Measurements from ENCODE around the gene TBX15.

TBX15 gene

DNA sequence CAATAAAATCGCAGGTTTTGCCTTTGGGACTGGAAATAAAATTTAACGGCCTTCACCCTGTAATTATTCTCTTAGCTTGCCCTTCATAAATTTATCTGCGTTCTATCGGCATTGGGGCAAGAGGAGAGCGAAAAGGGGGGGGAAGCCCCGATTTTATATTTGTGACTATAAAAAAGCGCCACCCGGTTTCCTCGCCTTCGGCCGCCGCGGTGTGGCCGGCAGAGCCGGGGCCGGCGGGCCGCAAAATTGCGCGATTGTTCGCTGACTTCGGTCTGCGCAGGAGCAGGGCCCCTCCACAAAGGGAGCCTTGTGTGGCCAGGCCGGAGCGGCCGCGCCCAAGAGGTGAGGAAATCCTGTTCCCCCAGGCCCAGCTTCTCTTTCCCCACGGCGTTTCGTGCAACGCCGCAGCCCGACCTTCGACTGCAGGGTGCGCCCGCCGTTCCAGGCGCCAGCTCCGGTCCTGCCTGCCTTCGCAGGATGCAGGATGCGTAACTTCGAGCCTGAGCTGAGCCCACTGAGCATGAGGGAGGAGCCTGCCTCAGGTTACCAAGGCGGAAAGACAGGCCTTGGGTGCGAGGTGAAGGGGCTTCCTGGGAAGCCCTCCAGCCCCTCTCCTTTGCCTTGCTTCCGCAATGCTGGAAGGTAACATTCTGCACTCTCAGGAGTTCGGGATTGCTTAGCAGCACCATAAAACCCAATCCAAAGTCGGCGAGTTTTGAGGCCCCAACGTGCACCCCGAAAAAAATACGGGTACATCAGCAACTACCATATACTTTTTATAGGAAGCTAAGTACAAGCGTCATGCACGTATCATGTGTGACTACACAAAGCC lies 4.9 kb upstream of the TBX15 start:
- no peak overlapping the region for H3K9ac ChIP-seq (ENCODE audit: low read depth, low read length)
- peaks cover 8% of the 10 kb centered on the region for H3K27me3 ChIP-seq (ENCODE audit: insufficient read depth, low read length, poor library complexity)
- no peak overlapping the region for H3K4me3 ChIP-seq (ENCODE audit: low read depth in 1 of 2, low read length in 2 of 2)
- no peaks in the 10 kb centered on the region for H3K36me3 ChIP-seq (ENCODE audit: insufficient read depth, low read length)
- TF ChIP-seq EZH2 (IDR thresholded peaks at IDR 0.05; ENCODE audit: borderline replicate concordance, low read depth, low read length, severe bottlenecking), result no peak
- TF ChIP-seq, protein P1, sequence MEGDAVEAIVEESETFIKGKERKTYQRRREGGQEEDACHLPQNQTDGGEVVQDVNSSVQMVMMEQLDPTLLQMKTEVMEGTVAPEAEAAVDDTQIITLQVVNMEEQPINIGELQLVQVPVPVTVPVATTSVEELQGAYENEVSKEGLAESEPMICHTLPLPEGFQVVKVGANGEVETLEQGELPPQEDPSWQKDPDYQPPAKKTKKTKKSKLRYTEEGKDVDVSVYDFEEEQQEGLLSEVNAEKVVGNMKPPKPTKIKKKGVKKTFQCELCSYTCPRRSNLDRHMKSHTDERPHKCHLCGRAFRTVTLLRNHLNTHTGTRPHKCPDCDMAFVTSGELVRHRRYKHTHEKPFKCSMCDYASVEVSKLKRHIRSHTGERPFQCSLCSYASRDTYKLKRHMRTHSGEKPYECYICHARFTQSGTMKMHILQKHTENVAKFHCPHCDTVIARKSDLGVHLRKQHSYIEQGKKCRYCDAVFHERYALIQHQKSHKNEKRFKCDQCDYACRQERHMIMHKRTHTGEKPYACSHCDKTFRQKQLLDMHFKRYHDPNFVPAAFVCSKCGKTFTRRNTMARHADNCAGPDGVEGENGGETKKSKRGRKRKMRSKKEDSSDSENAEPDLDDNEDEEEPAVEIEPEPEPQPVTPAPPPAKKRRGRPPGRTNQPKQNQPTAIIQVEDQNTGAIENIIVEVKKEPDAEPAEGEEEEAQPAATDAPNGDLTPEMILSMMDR (IDR thresholded peaks at IDR 0.05; ENCODE audit: borderline replicate concordance, extremely low read depth, low read length, poor library complexity, severe bottlenecking), result no peak
- H3K4me2 ChIP-seq (ENCODE audit: insufficient read depth, low read length), result no peak overlapping the region
- no peaks in the 10 kb centered on the region for H4K20me1 ChIP-seq (ENCODE audit: insufficient read depth, low read length)
- ATAC-seq (ENCODE audit: insufficient read depth, low read depth) (no peak), DNase-seq (no peak)
- H2AFZ ChIP-seq (ENCODE audit: low read depth, low read length), result no peak overlapping the region
- H3K9me3 ChIP-seq (ENCODE audit: insufficient read depth, low read length, severe bottlenecking), result no peaks in the 10 kb centered on the region
- H3K79me2 ChIP-seq (ENCODE audit: insufficient read depth, low read length), result no peaks in the 10 kb centered on the region
- H3K4me1 ChIP-seq (ENCODE audit: insufficient read depth, low read length), result no peaks in the 10 kb centered on the region
- no peak overlapping the region for H3K27ac ChIP-seq (ENCODE audit: low read length)

DNA sequence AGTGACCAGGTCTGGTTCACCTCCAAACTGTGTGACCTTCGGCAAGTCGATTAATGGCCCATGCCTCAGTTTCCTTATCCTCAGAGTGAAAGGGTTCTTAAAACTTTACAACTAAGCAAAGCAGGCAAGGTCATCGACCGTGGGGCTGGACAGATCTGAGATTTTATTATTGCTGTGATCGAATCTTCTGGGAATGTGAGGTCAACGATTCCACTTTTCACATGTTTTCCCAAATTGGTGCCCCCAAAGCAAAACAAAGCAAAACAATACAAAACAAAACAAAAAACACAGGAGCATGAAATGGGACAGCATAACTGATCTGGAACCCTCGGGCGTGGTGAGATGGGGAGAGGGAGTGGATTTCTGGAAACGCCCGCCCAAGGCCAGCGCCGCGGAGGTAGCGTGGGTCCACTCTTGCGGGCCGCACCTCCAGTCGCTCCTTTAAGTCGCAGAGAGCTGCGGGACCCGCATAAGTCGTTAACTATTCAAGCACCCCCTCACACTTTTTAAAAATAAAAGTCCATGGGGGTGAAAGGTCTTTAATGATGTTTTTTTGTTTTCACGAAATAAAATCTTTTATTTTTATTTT lies 4.2 kb upstream of the TBX15 start:
- Histone ChIP-seq H2AFZ (ENCODE audit: low read depth, low read length) (no peak overlapping the region), H3K9ac (ENCODE audit: low read depth, low read length) (no peak overlapping the region), H4K20me1 (ENCODE audit: insufficient read depth, low read length) (no peaks in the 10 kb centered on the region), H3K4me1 (ENCODE audit: insufficient read depth, low read length) (no peaks in the 10 kb centered on the region), H3K9me3 (ENCODE audit: insufficient read depth, low read length, severe bottlenecking) (no peaks in the 10 kb centered on the region), H3K4me3 (ENCODE audit: low read depth in 1 of 2, low read length in 2 of 2) (no peak overlapping the region), H3K4me2 (ENCODE audit: insufficient read depth, low read length) (no peak overlapping the region), H3K79me2 (ENCODE audit: insufficient read depth, low read length) (no peaks in the 10 kb centered on the region), H3K27me3 (ENCODE audit: insufficient read depth, low read length, poor library complexity) (peaks cover 8% of the 10 kb centered on the region), H3K36me3 (ENCODE audit: insufficient read depth, low read length) (no peaks in the 10 kb centered on the region), H3K27ac (ENCODE audit: low read length) (no peak overlapping the region)
- ATAC-seq (ENCODE audit: insufficient read depth, low read depth) (no peak), DNase-seq (no peak)
- no peak for TF ChIP-seq EZH2 (IDR thresholded peaks at IDR 0.05; ENCODE audit: borderline replicate concordance, low read depth, low read length, severe bottlenecking)
- TF ChIP-seq, protein P1 (IDR thresholded peaks at IDR 0.05; ENCODE audit: borderline replicate concordance, extremely low read depth, low read length, poor library complexity, severe bottlenecking), result no peak

DNA sequence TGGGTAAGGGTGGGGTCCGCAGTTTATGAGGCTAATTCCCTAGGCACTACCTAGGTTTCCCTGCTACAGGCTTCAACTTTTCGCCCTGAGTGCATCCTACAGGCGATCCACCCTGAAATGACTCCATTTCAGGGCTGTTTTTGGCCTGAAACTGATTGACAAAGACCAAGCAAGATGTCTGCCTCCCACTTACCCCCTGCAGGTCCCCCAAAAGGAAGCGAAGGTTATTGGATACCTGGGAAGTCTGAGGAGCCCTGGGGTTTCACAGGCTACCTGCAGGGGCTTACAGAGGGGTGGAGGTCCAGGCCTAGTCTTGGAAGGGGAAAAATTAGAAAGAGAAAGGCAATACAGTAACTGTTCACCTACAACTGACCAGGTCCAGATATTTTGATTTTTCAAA lies 3.3 kb upstream of the TBX15 start:
- no peak overlapping the region for H3K9ac ChIP-seq (ENCODE audit: low read depth, low read length)
- no peaks in the 10 kb centered on the region for H4K20me1 ChIP-seq (ENCODE audit: insufficient read depth, low read length)
- no peaks in the 10 kb centered on the region for H3K36me3 ChIP-seq (ENCODE audit: insufficient read depth, low read length)
- TF ChIP-seq, protein P1 (IDR thresholded peaks at IDR 0.05; ENCODE audit: borderline replicate concordance, extremely low read depth, low read length, poor library complexity, severe bottlenecking), result no peak
- no peak for TF ChIP-seq EZH2 (IDR thresholded peaks at IDR 0.05; ENCODE audit: borderline replicate concordance, low read depth, low read length, severe bottlenecking)
- DNase-seq, result no peak
- no peak overlapping the region for H3K4me3 ChIP-seq (ENCODE audit: low read depth in 1 of 2, low read length in 2 of 2)
- no peak overlapping the region for H3K27ac ChIP-seq (ENCODE audit: low read length)
- H2AFZ ChIP-seq (ENCODE audit: low read depth, low read length), result no peak overlapping the region
- ATAC-seq (ENCODE audit: insufficient read depth, low read depth), result no peak
- no peaks in the 10 kb centered on the region for H3K79me2 ChIP-seq (ENCODE audit: insufficient read depth, low read length)
- H3K4me1 ChIP-seq (ENCODE audit: insufficient read depth, low read length), result no peaks in the 10 kb centered on the region
- no peak overlapping the region for H3K4me2 ChIP-seq (ENCODE audit: insufficient read depth, low read length)
- H3K9me3 ChIP-seq (ENCODE audit: insufficient read depth, low read length, severe bottlenecking), result no peaks in the 10 kb centered on the region
- peaks cover 8% of the 10 kb centered on the region for H3K27me3 ChIP-seq (ENCODE audit: insufficient read depth, low read length, poor library complexity)

All from DND-41 (cell line).